HUDEP-2 (cell line): ENCODE measurements around the gene ALPK3.
A peak's percentile ranks its signal among the peaks of the same experiment; 100 is the strongest.

Experiments
- DNase-seq, 76 experiments: peaks; one replicate each; lab custom pipeline; 2025; ENCODE audit not compliant: unreplicated experiment in 76 of 76; lab: John Stamatoyannopoulos, UW

Gene ALPK3

GRCh38 chr15:84842781-84843180, 25.6 kb downstream of the ALPK3 start:
- no peak for DNase-seq

- no peak for DNase-seq
Observed at GRCh38 chr15:84844964-84845363, 27.8 kb downstream of the ALPK3 start.

GRCh38 chr15:84845631-84846030, 28.5 kb downstream of the ALPK3 start:
- DNase-seq: peak in 46 of 76 experiments; percentile 2 to 56 (median 24)

GRCh38 chr15:84846269-84846668, 29.1 kb downstream of the ALPK3 start:
- no peak for DNase-seq

GRCh38 chr15:84847382-84847781, 30.2 kb downstream of the ALPK3 start:
- DNase-seq: no peak

- no peak for DNase-seq
Observed at GRCh38 chr15:84852212-84852611, 35.1 kb downstream of the ALPK3 start.

- DNase-seq: no peak
Observed at GRCh38 chr15:84855136-84855535, 38.0 kb downstream of the ALPK3 start.

GRCh38 chr15:84855765-84856164, 38.6 kb downstream of the ALPK3 start:
- no peak for DNase-seq

- DNase-seq: no peak
Observed at GRCh38 chr15:84856731-84857417, 39.7 kb downstream of the ALPK3 start.

- no peak for DNase-seq
Observed at GRCh38 chr15:84857418-84858004, 40.4 kb downstream of the ALPK3 start.

GRCh38 chr15:84858231-84858630, 41.1 kb downstream of the ALPK3 start:
- no peak for DNase-seq

- DNase-seq: no peak
Observed at GRCh38 chr15:84859144-84859543, 42.0 kb downstream of the ALPK3 start.

- DNase-seq: no peak
Observed at GRCh38 chr15:84859651-84860050, 42.5 kb downstream of the ALPK3 start.

- no peak for DNase-seq
Observed at GRCh38 chr15:84861781-84862180, 44.6 kb downstream of the ALPK3 start.

GRCh38 chr15:84862214-84862975, 45.2 kb downstream of the ALPK3 start:
- DNase-seq: no peak

GRCh38 chr15:84863565-84864443, 46.6 kb downstream of the ALPK3 start:
- no peak for DNase-seq

- no peak for DNase-seq
Observed at GRCh38 chr15:84864444-84864795, 47.3 kb downstream of the ALPK3 start.

- no peak for DNase-seq
Observed at GRCh38 chr15:84865074-84865569, 48.0 kb downstream of the ALPK3 start.

GRCh38 chr15:84868037-84868880, 51.1 kb downstream of the ALPK3 start:
- DNase-seq: no peak

GRCh38 chr15:84869510-84869909, 52.4 kb downstream of the ALPK3 start:
- DNase-seq: no peak
